Gastroesophageal sphincter (tissue), 2 donors: ENCODE measurements around the gene EHMT1.

Experiments
- EP300 ChIP-seq: sonication (generic); formaldehyde crosslinking; IDR thresholded peaks from one replicate; pipeline ENCODE4 v1.6.1; 2017; ENCODE audit warnings: antibody characterized with exemption, mild to moderate bottlenecking
- POLR2AphosphoS5 ChIP-seq: sonication (generic); formaldehyde crosslinking; IDR thresholded peaks from one replicate; pipeline ENCODE4 v1.6.1; 2017; ENCODE audit warnings: antibody characterized with exemption

DNA sequence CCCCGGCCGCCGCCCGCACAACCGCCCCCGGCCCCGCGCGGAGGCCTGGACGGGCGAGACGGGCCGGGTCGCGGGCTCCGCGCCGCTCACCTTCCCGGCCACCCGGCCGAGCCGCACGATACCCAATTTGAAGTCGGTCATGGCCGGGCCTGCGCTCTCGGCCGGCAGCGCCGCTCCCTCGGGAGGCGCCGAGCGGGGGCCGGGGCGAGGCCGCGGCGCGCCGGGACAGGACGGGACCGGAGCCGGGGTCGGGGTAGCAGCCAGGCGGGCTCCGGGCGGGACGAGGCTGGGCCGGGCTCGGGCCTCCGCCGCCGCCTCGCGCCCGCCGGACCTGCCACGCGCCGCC, 28.7 kb upstream of the EHMT1 start:
- TF ChIP-seq EP300: no peak
- TF ChIP-seq POLR2AphosphoS5: no peak
